Medulla oblongata (tissue), 1 donor: ENCODE results near the gene PRKCZ.
"Not testable (repeated sequence)": the region's sequence is repeated elsewhere in the genome, so short reads cannot be mapped to it uniquely, and the experiment has no call there.

Experiments used
- DNase-seq: peaks from one replicate; pipeline ENCODE4 v3.0.0-alpha.2; 2015; ENCODE audit errors: extremely low spot score

PRKCZ gene

GRCh38 chr1:2134266-2134620 lies 84.0 kb downstream of the PRKCZ start:
- peak; percentile 66 for DNase-seq

GRCh38 chr1:2134621-2135307 lies 84.6 kb downstream of the PRKCZ start:
- DNase-seq, result no peak

- peak; percentile 64 for DNase-seq
Observed at GRCh38 chr1:2135441-2135841, 85.2 kb downstream of the PRKCZ start.

DNA sequence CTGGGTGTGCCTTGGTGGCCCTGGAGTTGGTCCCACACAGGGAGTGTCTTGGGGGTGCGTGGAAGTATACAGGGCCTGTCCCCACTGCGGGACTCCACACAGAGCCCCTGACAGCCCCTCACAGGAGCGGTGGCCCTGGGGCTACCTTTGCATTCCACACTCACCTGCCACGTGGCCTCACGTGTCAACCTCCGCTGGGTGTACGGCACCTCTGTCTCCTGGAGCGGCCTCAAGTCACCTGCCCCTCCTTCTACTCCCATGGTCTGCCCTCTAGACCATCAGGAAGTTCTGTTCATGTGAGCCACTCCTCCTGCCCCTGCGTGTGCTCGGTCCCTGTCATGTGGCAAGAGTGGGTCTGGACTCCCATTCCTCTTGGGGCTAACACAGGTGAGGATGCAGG lies 85.7 kb downstream of the PRKCZ start:
- DNase-seq, result no peak

- DNase-seq, result no peak
Observed at GRCh38 chr1:2136386-2137235, 86.4 kb downstream of the PRKCZ start.

DNA sequence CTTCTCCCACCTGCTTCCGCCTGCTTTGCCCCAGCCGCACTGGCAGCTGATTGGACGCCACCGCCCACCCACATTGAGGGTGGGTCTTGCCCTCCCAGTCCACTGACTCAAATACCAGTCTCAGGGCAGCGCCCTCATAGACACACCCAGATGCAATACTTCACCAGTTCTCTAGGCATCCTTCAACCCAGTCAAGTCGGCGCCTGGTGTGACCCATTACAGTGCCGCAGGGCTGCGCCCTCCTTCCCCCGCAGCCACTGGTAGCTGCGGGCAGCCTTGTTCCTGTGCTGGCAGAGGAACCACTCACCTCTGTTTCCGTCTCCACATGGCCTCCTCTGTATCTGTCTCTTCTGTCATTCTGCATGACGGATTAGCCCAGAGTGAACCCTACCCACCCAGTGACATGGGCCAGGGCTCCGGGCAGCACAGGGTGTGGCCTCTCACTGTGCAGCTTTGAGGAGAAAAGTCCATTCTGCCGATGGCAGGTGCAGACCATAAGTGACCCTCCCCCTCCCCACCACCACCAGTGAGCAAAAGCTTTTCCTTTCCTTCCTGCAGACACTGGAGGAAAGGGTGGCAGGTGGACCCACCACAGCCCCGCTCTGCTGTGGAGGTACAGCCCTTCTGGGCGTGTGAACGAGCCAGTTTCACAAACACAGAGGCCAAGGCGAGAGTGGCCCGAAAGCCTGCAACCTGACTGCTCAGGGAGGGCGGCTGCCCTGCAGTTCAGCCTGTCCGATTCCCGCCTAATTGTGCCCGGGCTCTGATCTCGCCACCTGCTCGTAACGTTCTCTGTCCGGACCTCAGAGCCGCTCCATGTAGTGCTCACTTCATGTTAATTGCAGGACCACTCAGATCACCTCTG lies 87.3 kb downstream of the PRKCZ start:
- DNase-seq, result no peak

DNA sequence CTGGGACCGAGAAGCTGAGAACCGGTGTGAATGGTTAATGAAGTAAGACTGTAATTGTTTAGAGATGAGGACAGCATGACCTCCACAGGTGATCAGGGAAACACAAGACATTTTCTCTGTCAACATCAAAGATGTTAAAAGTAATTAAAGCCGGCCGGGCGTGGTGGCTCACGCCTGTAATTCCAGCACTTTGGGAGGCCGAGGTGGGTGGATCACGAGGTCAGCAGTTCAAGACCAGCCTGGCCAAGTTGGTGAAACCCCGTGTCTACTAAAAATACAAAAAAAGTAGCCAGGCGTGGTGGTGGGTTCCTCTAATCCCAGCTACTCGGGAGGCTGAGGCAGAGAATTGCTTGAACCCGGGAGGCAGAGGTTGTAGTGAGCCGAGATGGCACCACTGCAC lies 88.9 kb downstream of the PRKCZ start:
- not testable (repeated sequence) for DNase-seq

- no peak for DNase-seq
Observed at GRCh38 chr1:2141025-2141424, 90.8 kb downstream of the PRKCZ start.

DNA sequence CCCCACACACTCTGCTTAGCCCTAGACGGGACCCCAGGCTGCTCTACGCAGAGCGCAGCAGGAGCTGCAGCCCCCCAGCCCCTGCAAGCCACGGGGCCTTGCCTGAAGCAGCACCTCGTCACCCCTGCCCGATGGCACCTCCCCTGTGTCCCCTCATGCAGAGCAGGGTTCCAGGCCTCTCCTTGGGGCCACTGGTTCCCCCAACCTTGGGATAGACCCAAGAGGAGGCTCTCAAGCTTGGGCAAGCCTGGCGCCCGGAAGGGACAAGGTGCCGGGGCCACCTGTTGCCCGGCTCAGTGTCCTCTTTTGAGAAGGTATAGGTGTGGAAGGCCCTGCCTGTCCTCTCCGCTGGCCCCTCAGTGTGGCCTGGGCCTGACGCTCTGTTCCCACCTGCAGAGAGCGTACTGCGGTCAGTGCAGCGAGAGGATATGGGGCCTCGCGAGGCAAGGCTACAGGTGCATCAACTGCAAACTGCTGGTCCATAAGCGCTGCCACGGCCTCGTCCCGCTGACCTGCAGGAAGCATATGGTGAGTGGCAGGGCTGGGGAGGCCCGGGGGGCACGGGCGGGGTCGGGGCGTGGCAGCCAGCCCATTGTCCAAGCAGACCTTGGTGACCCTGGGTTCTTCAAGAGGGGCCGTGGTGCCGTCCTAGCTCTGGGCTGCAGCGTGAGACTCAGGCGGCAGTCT lies 93.7 kb downstream of the PRKCZ start:
- no peak for DNase-seq

DNA sequence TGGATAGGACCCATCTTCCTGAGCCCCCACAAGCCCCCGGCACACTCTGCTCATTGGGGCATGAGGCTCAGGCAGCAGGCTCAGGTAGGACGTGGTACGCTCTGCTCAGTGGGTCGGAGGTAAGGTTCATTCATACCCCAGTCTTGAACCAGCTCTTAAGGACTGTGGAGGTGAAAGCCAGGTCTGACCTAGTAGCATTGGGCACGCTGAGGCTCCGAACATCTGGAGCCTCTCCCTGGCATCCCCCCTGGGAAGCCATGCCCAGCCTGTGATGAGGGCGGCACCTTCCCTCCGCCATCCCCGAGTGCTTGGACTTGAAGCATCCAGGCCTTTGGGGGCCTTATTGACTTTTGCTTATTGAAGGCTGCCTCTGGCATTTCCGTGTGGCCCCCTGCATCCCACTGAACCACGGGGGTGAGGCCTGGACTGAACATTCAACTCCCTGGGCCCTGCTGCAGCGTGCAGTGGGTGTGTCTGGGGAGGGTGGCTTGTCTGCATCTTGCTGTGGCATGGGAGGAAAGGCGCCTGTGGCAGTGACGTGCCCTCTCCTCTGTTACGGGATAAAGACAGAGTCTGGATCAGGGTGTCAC lies 94.4 kb downstream of the PRKCZ start:
- DNase-seq, result no peak

GRCh38 chr1:2145946-2146835 lies 96.0 kb downstream of the PRKCZ start:
- no peak for DNase-seq

- no peak for DNase-seq
Observed at GRCh38 chr1:2146836-2147517, 96.8 kb downstream of the PRKCZ start.

GRCh38 chr1:2147869-2148268 lies 97.7 kb downstream of the PRKCZ start:
- DNase-seq, result not testable (repeated sequence)

DNA sequence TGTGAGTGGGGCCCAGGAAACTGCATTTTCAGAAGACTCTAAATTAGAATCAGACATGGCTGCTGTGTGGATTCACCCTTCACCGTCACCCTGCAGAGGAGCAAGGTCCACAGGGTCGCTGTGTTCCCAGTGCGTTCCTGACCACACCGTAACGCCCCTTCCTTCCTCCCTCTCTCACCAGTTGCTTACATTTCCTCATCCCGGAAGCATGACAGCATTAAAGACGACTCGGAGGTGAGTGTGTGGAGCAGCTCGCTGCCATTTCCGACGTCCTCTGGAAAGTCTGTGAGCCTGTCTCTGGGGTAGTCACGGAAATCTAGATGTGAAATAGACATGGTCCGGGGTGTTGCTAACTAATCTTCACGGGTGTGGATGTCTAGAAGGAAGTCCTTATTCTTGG lies 98.5 kb downstream of the PRKCZ start:
- no peak for DNase-seq

DNA sequence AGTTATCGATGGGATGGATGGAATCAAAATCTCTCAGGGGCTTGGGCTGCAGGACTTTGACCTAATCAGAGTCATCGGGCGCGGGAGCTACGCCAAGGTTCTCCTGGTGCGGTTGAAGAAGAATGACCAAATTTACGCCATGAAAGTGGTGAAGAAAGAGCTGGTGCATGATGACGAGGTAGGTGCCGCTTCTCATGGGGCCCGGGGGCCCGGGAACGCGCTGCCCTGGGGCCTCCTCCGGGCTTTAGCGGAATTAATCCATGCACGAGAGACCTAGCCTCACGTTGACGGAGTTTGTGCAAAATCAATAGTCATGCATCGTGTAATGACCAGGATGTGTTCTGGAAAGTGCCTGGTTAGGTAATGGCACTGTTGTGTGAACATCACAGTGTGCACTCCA lies 100.6 kb downstream of the PRKCZ start:
- DNase-seq, result no peak

GRCh38 chr1:2151252-2151651 lies 101.0 kb downstream of the PRKCZ start:
- DNase-seq, result no peak

DNA sequence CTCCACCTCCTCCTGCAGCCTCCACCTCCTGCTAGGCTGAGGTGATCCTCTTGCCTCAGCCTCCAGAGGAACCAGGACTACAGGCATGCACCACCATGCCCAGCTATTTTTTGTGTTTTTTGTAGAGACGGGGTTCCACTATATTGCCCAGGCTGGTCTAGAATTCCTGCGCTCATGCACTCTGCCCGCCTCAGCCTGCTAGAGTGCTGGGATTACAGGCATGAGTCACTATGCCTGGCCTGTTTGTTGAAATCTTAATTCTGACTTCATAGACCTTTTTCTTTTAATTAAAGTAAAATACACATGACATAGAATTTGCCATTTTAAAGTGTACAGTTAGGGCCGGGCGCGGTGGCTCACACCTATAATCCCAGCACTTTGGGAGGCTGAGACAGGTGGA lies 101.7 kb downstream of the PRKCZ start:
- DNase-seq, result no peak

DNA sequence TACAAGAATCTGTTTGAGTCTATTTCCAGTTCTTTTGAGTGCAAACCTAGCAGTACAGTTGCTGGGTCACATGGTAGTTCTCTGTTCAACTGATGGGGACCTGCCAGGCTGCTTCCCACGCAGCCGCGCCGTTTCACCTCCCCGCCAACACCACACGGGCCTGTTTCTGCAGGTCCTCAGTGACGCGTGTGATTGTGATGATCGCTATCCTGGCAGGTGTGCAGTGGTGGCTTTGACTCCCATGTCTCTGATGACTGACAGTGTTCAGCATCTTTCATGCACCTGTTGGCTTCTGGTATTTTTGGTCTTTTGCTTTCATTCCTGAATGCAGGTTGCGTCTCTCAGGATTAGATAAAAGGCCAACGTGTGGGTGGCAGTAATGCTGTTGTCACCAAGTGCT lies 102.7 kb downstream of the PRKCZ start:
- no peak for DNase-seq

- DNase-seq, result no peak
Observed at GRCh38 chr1:2154022-2154421, 103.8 kb downstream of the PRKCZ start.

- DNase-seq, result no peak
Observed at GRCh38 chr1:2155147-2155598, 105.0 kb downstream of the PRKCZ start.
